Loucy (cell line): ENCODE data around the gene SLC5A10.
"Not testable (repeated sequence)": the region's sequence is repeated elsewhere in the genome, so short reads cannot be mapped to it uniquely, and the experiment has no call there.

ENCODE experiments used
- H2AFZ ChIP-seq: fragments of 200-600 bp; sonication (generic); 2 replicates; pipeline ENCODE4 v1.6.0; 2016; ENCODE audit warnings: antibody characterized with exemption, mild to moderate bottlenecking, low read length, moderate library complexity
- H3F3A ChIP-seq: fragments of 200-600 bp; 2 replicates; pipeline ENCODE4 v1.6.0; 2016; ENCODE audit warnings: antibody characterized with exemption, low read depth, mild to moderate bottlenecking
- H3K27me3 ChIP-seq: fragments of 200-600 bp; sonication (generic); 2 replicates; pipeline ENCODE4 v1.6.1; 2014; ENCODE audit warnings: low read length, mild to moderate bottlenecking; ENCODE audit not compliant: insufficient read depth, poor library complexity, severe bottlenecking
- H3K36me3 ChIP-seq: fragments of 200-600 bp; sonication (generic); 2 replicates; pipeline ENCODE4 v1.6.1; 2016; ENCODE audit warnings: low read length; ENCODE audit not compliant: insufficient read depth
- H3K4me1 ChIP-seq: fragments of 200-600 bp; sonication (generic); 2 replicates; pipeline ENCODE4 v1.5.1; 2014; ENCODE audit warnings: low read length, mild to moderate bottlenecking; ENCODE audit not compliant: insufficient read depth, poor library complexity, severe bottlenecking
- H3K4me2 ChIP-seq: fragments of 200-600 bp; sonication (generic); 2 replicates; pipeline ENCODE4 v1.6.0; 2014; ENCODE audit warnings: antibody characterized with exemption, low read length, low read depth, mild to moderate bottlenecking; ENCODE audit not compliant: poor library complexity, severe bottlenecking
- H3K4me3 ChIP-seq: fragments of 200-600 bp; sonication (generic); 2 replicates; pipeline ENCODE4 v1.5.1; 2014; ENCODE audit warnings: low read length, mild to moderate bottlenecking, mixed read lengths; ENCODE audit not compliant: poor library complexity, severe bottlenecking
- H3K79me2 ChIP-seq: fragments of 200-600 bp; sonication (generic); 2 replicates; pipeline ENCODE4 v1.6.1; 2014; ENCODE audit warnings: low read length; ENCODE audit not compliant: insufficient read depth
- H3K9ac ChIP-seq: fragments of 200-600 bp; sonication (generic); 2 replicates; pipeline ENCODE4 v1.6.0; 2014; ENCODE audit warnings: mild to moderate bottlenecking, low read depth, low read length, moderate library complexity; ENCODE audit not compliant: poor library complexity, severe bottlenecking
- H3K9me2 ChIP-seq: fragments of 200-600 bp; sonication (generic); replicated peaks from 2 replicates; pipeline ENCODE4 v1.6.1; 2016; ENCODE audit warnings: low read depth, low read length, mixed read lengths
- H3K9me3 ChIP-seq: fragments of 200-600 bp; sonication (generic); 2 replicates; pipeline ENCODE4 v1.6.1; 2014; ENCODE audit warnings: mild to moderate bottlenecking, antibody characterized with exemption, low read length, low read depth; ENCODE audit not compliant: insufficient read depth
- H4K20me1 ChIP-seq: fragments of 200-600 bp; sonication (generic); 2 replicates; pipeline ENCODE4 v1.6.0; 2014; ENCODE audit warnings: antibody characterized with exemption, low read length, mild to moderate bottlenecking; ENCODE audit not compliant: insufficient read depth, poor library complexity, severe bottlenecking
- CTCF ChIP-seq: fragments of 200-600 bp; sonication (generic); conservative IDR thresholded peaks from 2 replicates; pipeline ENCODE4 v1.5.1; 2014; ENCODE audit warnings: mild to moderate bottlenecking, antibody characterized with exemption, low read length
- EZH2phosphoT487 ChIP-seq: fragments of 200-600 bp; IDR thresholded peaks from 2 replicates; pipeline ENCODE4 v1.6.1; 2018; ENCODE audit warnings: antibody characterized with exemption, mild to moderate bottlenecking, moderate library complexity, borderline replicate concordance

SLC5A10 gene

GRCh38 chr17:18953231-18953728, 1.3 kb downstream of the SLC5A10 start:
- Histone ChIP-seq H3K4me1 (peaks cover 23% of the 10 kb centered on the region), H3K27me3 (no peaks in the 10 kb centered on the region), H3K4me3 (no peak overlapping the region), H3K9me3 (no peaks in the 10 kb centered on the region), H3K36me3 (no peaks in the 10 kb centered on the region), H2AFZ (no peak overlapping the region), H3K9me2 (no peaks in the 10 kb centered on the region), H3F3A (no peaks in the 10 kb centered on the region), H4K20me1 (no peaks in the 10 kb centered on the region), H3K4me2 (no peak overlapping the region), H3K79me2 (no peaks in the 10 kb centered on the region), H3K9ac (no peak overlapping the region)
- TF ChIP-seq EZH2phosphoT487 (no peak), CTCF (no peak)

GRCh38 chr17:18954321-18954720, 2.4 kb downstream of the SLC5A10 start:
- Histone ChIP-seq H3K9ac (no peak overlapping the region), H3K27me3 (no peaks in the 10 kb centered on the region), H3F3A (no peaks in the 10 kb centered on the region), H3K36me3 (no peaks in the 10 kb centered on the region), H3K9me3 (no peaks in the 10 kb centered on the region), H4K20me1 (no peaks in the 10 kb centered on the region), H2AFZ (no peak overlapping the region), H3K79me2 (no peaks in the 10 kb centered on the region), H3K9me2 (no peaks in the 10 kb centered on the region), H3K4me2 (no peak overlapping the region), H3K4me1 (peaks cover 23% of the 10 kb centered on the region), H3K4me3 (no peak overlapping the region)
- TF ChIP-seq CTCF, result no peak
- no peak for TF ChIP-seq EZH2phosphoT487

- Histone ChIP-seq H3K79me2 (no peaks in the 10 kb centered on the region), H3K4me1 (peaks cover 23% of the 10 kb centered on the region), H3K4me3 (peak overlapping the region; percentile 44), H3F3A (no peaks in the 10 kb centered on the region), H2AFZ (peak overlapping the region; percentile 63), H3K9me3 (no peaks in the 10 kb centered on the region), H3K27me3 (no peaks in the 10 kb centered on the region), H3K9me2 (no peaks in the 10 kb centered on the region), H3K4me2 (peak overlapping the region; percentile 67), H3K36me3 (no peaks in the 10 kb centered on the region), H3K9ac (peak overlapping the region; percentile 28), H4K20me1 (no peaks in the 10 kb centered on the region)
- TF ChIP-seq EZH2phosphoT487 (no peak), CTCF (no peak)
Observed at GRCh38 chr17:18955009-18955408, 3.0 kb downstream of the SLC5A10 start.

GRCh38 chr17:18956021-18956420, 4.1 kb downstream of the SLC5A10 start:
- H3K36me3 ChIP-seq, H3K4me2 ChIP-seq, H3F3A ChIP-seq, H2AFZ ChIP-seq, H3K9ac ChIP-seq, H3K4me3 ChIP-seq, H3K9me3 ChIP-seq, H3K79me2 ChIP-seq, H3K27me3 ChIP-seq, H4K20me1 ChIP-seq, H3K9me2 ChIP-seq: not testable (repeated sequence)
- H3K4me1 ChIP-seq, result peaks cover 24% of the 10 kb centered on the region
